ENCODE data around the gene ZNF536. TPM values are rescaled to one million over a fixed set of nuclear protein-coding genes. Genes with fewer than 3 reads are reported as not detected.

ZNF536 gene
- total and polyA plus RNA-seq, 9 of the 15 experiments (the other 6 are each of a cell fraction or from before 2014, with no cell fraction given): not detected

DNA sequence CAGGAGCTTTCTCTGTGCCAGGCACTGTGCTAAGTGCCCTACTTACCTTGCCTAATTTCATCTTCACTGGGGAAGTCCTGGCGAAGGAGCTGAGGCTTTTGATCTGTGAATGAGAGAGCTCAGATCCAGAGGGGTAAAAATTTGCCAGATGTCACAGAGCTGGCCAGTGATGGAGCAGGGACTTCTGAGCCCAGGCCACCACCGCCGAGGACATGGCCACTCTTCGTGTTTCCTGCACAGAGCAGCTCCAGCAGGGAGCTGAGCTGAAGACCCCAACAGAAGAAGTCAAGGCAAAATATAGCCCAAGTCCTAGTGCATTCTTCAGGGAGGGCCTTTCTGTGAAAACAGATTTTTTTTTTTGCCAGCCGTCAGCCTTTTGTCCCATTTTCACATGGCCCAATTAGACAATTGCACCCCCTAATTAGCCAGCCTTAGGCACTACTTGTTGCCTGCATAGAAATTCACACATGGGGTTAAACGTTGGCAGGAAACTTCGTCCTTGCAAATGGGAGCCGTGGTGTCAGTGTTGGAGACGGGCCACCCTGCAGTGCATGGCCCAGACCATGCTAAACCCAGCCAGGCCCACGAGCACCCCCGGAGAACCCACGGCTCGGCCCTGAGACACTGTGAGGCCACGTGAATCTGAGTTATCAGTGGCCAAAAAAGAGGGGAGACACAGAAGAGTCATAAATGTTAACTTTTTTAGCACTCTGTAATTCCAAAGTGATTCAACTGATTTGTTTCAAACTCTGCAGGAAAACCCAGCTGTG is 7.8 kb downstream of the ZNF536 start:
- Histone ChIP-seq H3K27me3 (ENCODE audit: control insufficient read depth in 2 of 2, insufficient read depth in 2 of 2, low read length in 2 of 2) (peaks cover 0 to 13% of the 10 kb centered on the region in 2 experiments; a peak in 2 of 5 replicates), H3K9me3 (replicated peaks; ENCODE audit: control insufficient read depth, insufficient read depth, low read depth, low read length) (no peaks in the 10 kb centered on the region), H2AFZ (ENCODE audit: low read depth, low read length) (no peak overlapping the region), H3K4me1 (replicated peaks in 1 of 2; ENCODE audit: control insufficient read depth in 2 of 2, insufficient read depth in 2 of 2, low read length in 2 of 2) (peaks cover 0 to under 1% of the 10 kb centered on the region in 2 experiments; a peak in 1 of 5 replicates), H3K4me2 (ENCODE audit: insufficient read depth, low read length) (no peak overlapping the region), H3K79me2 (ENCODE audit: control insufficient read depth, insufficient read depth, low read length) (no peaks in the 10 kb centered on the region), H3K9ac (ENCODE audit: insufficient read depth in 1 of 2, low read depth in 2 of 2, low read length in 2 of 2) (no peak overlapping the region), H3K27ac (ENCODE audit: extremely low read depth, low read depth, low read length) (no peak overlapping the region), H3K9me1 (ENCODE audit: control insufficient read depth, insufficient read depth, low read length) (no peaks in the 10 kb centered on the region), H3K36me3 (ENCODE audit: control insufficient read depth, insufficient read depth, low read length) (no peaks in the 10 kb centered on the region), H3K4me3 (no peak overlapping the region), H4K20me1 (replicated peaks; ENCODE audit: control insufficient read depth, insufficient read depth, low read length) (peaks cover 3% of the 10 kb centered on the region)
- no peak for TF ChIP-seq PCBP2 (IDR thresholded peaks at IDR 0.05; ENCODE audit: low read depth, low read length, poor library complexity, severe bottlenecking)
- no peak for TF ChIP-seq ZBTB49 (CRISPR knock-in tag; IDR thresholded peaks at IDR 0.05; ENCODE audit: borderline replicate concordance)
- no peak for TF ChIP-seq NCOA2 (IDR thresholded peaks at IDR 0.05; ENCODE audit: partially characterized antibody in 2 of 2)
- TF ChIP-seq, protein P1, sequence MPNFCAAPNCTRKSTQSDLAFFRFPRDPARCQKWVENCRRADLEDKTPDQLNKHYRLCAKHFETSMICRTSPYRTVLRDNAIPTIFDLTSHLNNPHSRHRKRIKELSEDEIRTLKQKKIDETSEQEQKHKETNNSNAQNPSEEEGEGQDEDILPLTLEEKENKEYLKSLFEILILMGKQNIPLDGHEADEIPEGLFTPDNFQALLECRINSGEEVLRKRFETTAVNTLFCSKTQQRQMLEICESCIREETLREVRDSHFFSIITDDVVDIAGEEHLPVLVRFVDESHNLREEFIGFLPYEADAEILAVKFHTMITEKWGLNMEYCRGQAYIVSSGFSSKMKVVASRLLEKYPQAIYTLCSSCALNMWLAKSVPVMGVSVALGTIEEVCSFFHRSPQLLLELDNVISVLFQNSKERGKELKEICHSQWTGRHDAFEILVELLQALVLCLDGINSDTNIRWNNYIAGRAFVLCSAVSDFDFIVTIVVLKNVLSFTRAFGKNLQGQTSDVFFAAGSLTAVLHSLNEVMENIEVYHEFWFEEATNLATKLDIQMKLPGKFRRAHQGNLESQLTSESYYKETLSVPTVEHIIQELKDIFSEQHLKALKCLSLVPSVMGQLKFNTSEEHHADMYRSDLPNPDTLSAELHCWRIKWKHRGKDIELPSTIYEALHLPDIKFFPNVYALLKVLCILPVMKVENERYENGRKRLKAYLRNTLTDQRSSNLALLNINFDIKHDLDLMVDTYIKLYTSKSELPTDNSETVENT (CRISPR knock-in tag; IDR thresholded peaks at IDR 0.05): no peak
- ChIA-PET POLR2A (no interaction called here), CTCF (ENCODE audit: low intra/inter-chr PET ratio) (no interaction called here)
- no TSS peak for BruUV-seq (replicated peaks)
- DNase-seq (ENCODE audit: extremely low read depth in 1 of 4, low spot score in 3 of 4): no peak
- no peak for ATAC-seq
- intact Hi-C loops (cut with micrococcal nuclease): no loop called here
- in situ Hi-C loops (cut with MboI): no loop called here
- FAIRE-seq: no peak
- WGBS (ENCODE audit: insufficient coverage, low coverage, missing lambda C conversion rate): 1% methylated on average over 14 of the region's 14 CpGs
